WTC11 (cell line): ENCODE results near the gene SLC13A4.

ENCODE experiments used
- CTCF ChIP-seq: fragments of 200-600 bp; IDR thresholded peaks from 2 replicates; pipeline ENCODE4 v1.8.0; 2022; ENCODE audit warnings: antibody characterized with exemption
- IRF1 ChIP-seq: sonication (generic); formaldehyde crosslinking; IDR thresholded peaks from 2 replicates; pipeline ENCODE4 v1.8.0; 2023; ENCODE audit warnings: missing genetic modification reagents
- MAX ChIP-seq: sonication (generic); formaldehyde crosslinking; IDR thresholded peaks from 2 replicates; pipeline ENCODE4 v1.8.0; 2022; ENCODE audit warnings: mild to moderate bottlenecking, missing genetic modification reagents
- NFE2L1 ChIP-seq: sonication (generic); formaldehyde crosslinking; IDR thresholded peaks from 2 replicates; pipeline ENCODE4 v1.8.1; 2023; ENCODE audit warnings: missing genetic modification reagents
- NR2C2 ChIP-seq: sonication (generic); formaldehyde crosslinking; IDR thresholded peaks from 2 replicates; pipeline ENCODE4 v1.8.0; 2022; ENCODE audit warnings: mild to moderate bottlenecking, missing genetic modification reagents
- STAT6 ChIP-seq: sonication (generic); formaldehyde crosslinking; conservative IDR thresholded peaks from 2 replicates; pipeline ENCODE4 v1.8.1; 2023; ENCODE audit warnings: mild to moderate bottlenecking, low read depth, missing genetic modification reagents, moderate library complexity
- TF ChIP-seq, protein P1 (sequence below): sonication (generic); formaldehyde crosslinking; IDR thresholded peaks from 2 replicates; pipeline ENCODE4 v1.8.0; 2022; ENCODE audit warnings: mild to moderate bottlenecking, missing genetic modification reagents

DNA sequence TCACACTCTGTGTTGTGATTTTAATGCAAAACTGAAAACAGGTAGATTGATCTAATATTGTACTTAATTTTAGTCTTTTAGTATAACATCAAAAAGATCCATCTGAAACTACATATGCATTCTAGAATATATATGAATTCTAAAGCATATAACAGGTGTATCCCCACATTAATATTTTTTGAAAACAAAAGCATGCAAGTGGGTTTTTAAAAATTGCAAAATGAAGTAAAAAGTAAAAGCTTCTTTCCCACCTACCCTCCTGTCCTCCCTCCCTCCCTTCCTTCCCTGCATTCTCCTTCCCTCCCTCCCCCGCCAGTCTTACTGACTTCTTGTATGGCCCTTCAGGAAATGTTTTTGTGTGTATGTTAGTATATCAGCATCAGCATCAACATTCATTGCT, 80.2 kb downstream of the SLC13A4 start:
- TF ChIP-seq CTCF = no peak
- no peak for TF ChIP-seq IRF1 (CRISPR knock-in tag)
- TF ChIP-seq NR2C2 (CRISPR knock-in tag) = no peak
- TF ChIP-seq STAT6 = no peak
- TF ChIP-seq, protein P1, sequence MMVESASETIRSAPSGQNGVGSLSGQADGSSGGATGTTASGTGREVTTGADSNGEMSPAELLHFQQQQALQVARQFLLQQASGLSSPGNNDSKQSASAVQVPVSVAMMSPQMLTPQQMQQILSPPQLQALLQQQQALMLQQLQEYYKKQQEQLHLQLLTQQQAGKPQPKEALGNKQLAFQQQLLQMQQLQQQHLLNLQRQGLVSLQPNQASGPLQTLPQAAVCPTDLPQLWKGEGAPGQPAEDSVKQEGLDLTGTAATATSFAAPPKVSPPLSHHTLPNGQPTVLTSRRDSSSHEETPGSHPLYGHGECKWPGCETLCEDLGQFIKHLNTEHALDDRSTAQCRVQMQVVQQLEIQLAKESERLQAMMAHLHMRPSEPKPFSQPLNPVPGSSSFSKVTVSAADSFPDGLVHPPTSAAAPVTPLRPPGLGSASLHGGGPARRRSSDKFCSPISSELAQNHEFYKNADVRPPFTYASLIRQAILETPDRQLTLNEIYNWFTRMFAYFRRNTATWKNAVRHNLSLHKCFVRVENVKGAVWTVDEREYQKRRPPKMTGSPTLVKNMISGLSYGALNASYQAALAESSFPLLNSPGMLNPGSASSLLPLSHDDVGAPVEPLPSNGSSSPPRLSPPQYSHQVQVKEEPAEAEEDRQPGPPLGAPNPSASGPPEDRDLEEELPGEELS = no peak
- TF ChIP-seq NFE2L1 (CRISPR knock-in tag) = no peak
- TF ChIP-seq MAX = no peak
